Muscle layer of duodenum (tissue), 2 donors: ENCODE results near the gene FCRL2.

Source experiments
- H3K27ac ChIP-seq: one replicate; pipeline ENCODE4 v1.7.0; 2013; ENCODE audit warnings: mild to moderate bottlenecking, low read length
- H3K27me3 ChIP-seq: one replicate; pipeline ENCODE4 v1.7.0; 2013; ENCODE audit warnings: low read depth, mild to moderate bottlenecking, control low read depth, low read length
- H3K36me3 ChIP-seq, 2 donors: one replicate each; pipeline ENCODE4 v1.7.0; 2013; ENCODE audit warnings: low read length in 2 of 2, control low read depth in 1 of 2, mild to moderate bottlenecking in 1 of 2; ENCODE audit not compliant: insufficient read depth in 2 of 2, control insufficient read depth in 1 of 2
- H3K4me1 ChIP-seq, 2 donors: one replicate each; pipeline ENCODE4 v1.7.0; 2013; ENCODE audit warnings: low read length in 2 of 2, mild to moderate bottlenecking in 2 of 2, control low read depth in 1 of 2, moderate library complexity in 1 of 2; ENCODE audit not compliant: insufficient read depth in 2 of 2, control insufficient read depth in 1 of 2
- H3K4me3 ChIP-seq, 2 donors: one replicate each; pipeline ENCODE4 v1.7.0; 2013; ENCODE audit warnings: low read length in 2 of 2, low read depth in 1 of 2, mild to moderate bottlenecking in 1 of 2
- H3K9me3 ChIP-seq, 2 donors: one replicate each; pipeline ENCODE4 v1.7.0; 2013; ENCODE audit warnings: low read length in 2 of 2, control low read depth in 1 of 2, mild to moderate bottlenecking in 1 of 2; ENCODE audit not compliant: control insufficient read depth in 1 of 2
- donor health status: healthy.

The FCRL2 gene

DNA sequence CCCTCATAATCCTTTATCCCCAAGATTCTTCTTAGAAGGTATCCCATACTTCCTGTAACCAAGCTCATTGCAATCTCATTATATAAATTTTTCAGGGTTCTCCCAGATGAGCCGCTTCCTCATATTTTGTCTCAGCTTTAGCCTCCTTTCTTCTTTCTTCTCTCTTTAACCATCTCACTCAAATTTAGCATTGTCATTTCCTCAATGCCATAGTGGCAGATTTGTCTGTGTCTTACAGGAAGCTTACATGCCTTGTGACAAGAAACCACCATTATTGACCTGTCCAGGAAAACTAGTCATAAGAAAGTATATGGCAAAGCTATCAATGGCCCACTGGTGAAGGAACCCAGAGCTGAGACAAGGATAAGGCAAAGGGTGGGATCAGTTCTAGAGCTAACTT is 6.0 kb upstream of the FCRL2 start:
- H3K27ac ChIP-seq = no peak overlapping the region
- no peaks in the 10 kb centered on the region for H3K4me1 ChIP-seq
- H3K36me3 ChIP-seq = no peaks in the 10 kb centered on the region
- no peak overlapping the region for H3K4me3 ChIP-seq
- H3K9me3 ChIP-seq = no peaks in the 10 kb centered on the region
- no peaks in the 10 kb centered on the region for H3K27me3 ChIP-seq

- Histone ChIP-seq H3K27ac (no peak overlapping the region), H3K4me1 (no peaks in the 10 kb centered on the region)
These were observed 4.1 kb upstream of the FCRL2 start for GRCh38 chr1:157781048-157781447.

DNA sequence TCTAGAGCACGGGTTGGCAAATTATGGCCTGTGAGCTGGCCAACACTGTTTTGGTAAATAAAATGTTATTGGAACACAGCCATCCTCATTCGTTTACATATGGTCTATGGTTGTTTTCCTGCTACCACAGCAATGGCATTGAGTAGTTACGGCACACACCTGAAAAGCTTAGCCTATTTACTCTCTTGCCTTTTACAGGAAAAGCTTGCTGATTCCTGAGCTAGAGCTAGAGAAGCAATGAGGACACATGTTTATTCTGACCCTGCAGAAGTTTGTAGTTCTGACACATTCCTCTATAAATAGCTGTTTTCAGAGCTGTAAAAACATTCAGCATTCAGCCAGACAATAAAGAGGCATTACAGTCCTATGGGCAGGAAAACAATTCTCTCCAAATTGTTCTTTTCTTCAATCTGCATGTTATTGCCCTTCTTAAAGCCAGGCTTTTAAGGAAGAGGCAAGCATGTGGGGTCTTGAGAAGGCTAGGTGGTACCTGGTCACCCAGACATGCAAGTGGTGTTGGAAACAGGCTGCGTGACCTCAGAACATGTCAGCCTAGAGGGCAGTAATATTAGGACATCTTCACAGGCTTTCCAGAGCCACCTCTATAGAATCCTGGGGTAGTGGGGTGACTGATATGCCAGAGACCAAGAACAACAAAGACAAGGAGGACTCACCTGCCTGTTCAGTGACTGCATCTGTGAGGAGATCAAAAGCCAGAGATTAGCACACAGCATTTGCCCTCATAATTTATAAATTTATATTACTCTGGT is 1.6 kb downstream of the FCRL2 start:
- H3K36me3 ChIP-seq = no peaks in the 10 kb centered on the region
- H3K27me3 ChIP-seq = no peaks in the 10 kb centered on the region
- H3K4me1 ChIP-seq = no peaks in the 10 kb centered on the region
- no peak overlapping the region for H3K4me3 ChIP-seq
- no peaks in the 10 kb centered on the region for H3K9me3 ChIP-seq
- no peak overlapping the region for H3K27ac ChIP-seq

More at GRCh38 chr1:157781048-157781447, 4.1 kb upstream of the FCRL2 start:
- H3K36me3 ChIP-seq = no peaks in the 10 kb centered on the region
- no peaks in the 10 kb centered on the region for H3K27me3 ChIP-seq
- no peak overlapping the region for H3K4me3 ChIP-seq
- no peaks in the 10 kb centered on the region for H3K9me3 ChIP-seq

- Histone ChIP-seq H3K27ac (peak overlapping the region; percentile 30), H3K4me3 (no peak overlapping the region), H3K27me3 (no peaks in the 10 kb centered on the region), H3K9me3 (no peaks in the 10 kb centered on the region), H3K4me1 (no peaks in the 10 kb centered on the region), H3K36me3 (no peaks in the 10 kb centered on the region)
These were observed 2.5 kb downstream of the FCRL2 start for GRCh38 chr1:157774412-157774811.

- no peaks in the 10 kb centered on the region for H3K9me3 ChIP-seq
- no peak overlapping the region for H3K4me3 ChIP-seq
- no peaks in the 10 kb centered on the region for H3K27me3 ChIP-seq
- no peaks in the 10 kb centered on the region for H3K4me1 ChIP-seq
- H3K36me3 ChIP-seq = no peaks in the 10 kb centered on the region
- H3K27ac ChIP-seq = peak overlapping the region; percentile 30
These were observed 3.2 kb downstream of the FCRL2 start for GRCh38 chr1:157773493-157774350.

DNA sequence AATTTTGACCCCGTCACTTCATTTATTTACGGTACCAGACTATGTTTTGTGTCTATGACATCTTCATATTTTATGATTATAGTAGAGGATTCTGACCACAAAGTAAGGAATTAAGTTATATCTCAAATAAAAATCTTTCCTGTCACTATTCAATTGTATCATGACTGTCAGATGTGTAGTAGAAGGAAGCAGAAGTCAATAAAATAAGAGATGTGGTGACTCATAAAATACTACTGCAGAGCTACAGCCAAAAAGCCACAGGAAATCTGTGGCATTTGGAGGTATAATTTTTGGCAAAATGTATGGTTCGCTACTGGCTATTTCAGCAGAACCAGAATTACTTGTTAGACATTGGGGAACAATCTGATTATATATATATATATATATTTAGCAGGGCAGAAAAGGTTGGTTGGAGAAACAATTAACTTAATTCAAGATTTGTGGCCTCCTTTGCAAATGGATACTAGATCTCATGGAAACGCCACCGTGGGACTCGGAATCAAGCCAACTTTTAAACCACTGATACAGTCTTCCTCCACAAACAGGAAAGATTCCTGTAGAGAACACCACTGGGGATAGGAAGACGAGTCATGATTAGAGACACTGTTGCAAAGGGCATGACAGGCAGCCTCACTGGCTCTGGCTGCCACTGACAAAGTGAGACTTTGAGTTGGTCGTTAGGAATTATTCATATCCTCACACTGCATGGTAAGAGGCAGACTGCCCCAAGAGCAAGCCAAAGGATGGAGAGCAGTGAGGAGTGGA is 5.1 kb downstream of the FCRL2 start:
- Histone ChIP-seq H3K36me3 (no peaks in the 10 kb centered on the region), H3K4me1 (no peaks in the 10 kb centered on the region), H3K27ac (no peak overlapping the region), H3K9me3 (no peaks in the 10 kb centered on the region), H3K27me3 (no peaks in the 10 kb centered on the region), H3K4me3 (no peak overlapping the region)

DNA sequence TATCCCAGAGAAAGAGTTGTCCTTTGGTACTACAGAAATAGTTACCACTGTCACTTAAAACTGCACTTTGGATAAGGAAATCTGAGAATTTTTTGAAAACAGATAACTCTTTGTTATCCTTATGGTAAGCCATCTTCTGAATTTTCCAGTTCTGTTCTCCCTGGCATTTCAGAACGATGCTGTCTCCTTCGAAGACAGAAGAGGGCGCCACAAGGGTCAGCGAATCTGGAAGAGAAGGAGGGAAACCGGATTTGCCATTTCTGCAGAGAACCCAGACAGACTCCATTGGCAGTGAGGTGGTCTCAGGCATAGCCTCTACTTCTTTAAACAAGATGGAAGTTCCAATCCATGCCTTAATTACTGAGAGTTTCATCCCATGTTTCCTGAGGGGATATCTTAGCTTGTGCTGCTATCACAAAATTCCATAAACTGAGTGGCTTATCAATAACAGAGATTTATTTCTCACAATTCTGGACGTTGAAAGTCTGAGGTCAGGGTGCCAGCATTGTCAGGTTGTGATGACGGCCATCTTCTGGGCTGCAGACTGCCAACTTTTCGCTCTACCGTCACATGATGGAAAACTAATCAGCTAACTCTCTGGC is 6.4 kb downstream of the FCRL2 start:
- no peaks in the 10 kb centered on the region for H3K36me3 ChIP-seq
- H3K4me1 ChIP-seq = no peaks in the 10 kb centered on the region
- no peaks in the 10 kb centered on the region for H3K9me3 ChIP-seq
- H3K4me3 ChIP-seq = no peak overlapping the region
- H3K27ac ChIP-seq = no peak overlapping the region
- H3K27me3 ChIP-seq = no peaks in the 10 kb centered on the region

DNA sequence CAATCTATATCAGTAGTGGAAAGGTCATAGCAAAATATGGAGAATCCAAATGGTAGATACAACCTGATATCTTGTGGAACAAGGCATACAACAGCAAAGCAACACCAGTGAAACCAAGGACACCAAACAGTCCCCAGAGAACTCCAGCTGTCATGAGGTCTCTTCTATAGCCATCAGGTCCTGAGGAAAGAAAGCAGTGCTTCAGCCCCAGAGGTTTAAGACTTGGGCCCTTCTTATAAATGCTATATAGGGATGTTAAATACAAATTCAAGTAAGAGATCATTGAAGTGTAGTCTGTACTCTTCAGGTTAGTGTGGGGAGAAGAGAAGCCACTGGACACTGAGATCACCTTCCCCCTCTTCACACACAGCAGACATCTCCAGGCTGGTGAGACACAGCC is 10.1 kb downstream of the FCRL2 start:
- Histone ChIP-seq H3K4me3 (no peak overlapping the region), H3K27me3 (no peaks in the 10 kb centered on the region), H3K36me3 (no peaks in the 10 kb centered on the region), H3K9me3 (no peaks in the 10 kb centered on the region), H3K4me1 (no peaks in the 10 kb centered on the region), H3K27ac (no peak overlapping the region)

GRCh38 chr1:157758018-157758417 is 18.9 kb downstream of the FCRL2 start:
- H3K27me3 ChIP-seq = no peaks in the 10 kb centered on the region
- no peak overlapping the region for H3K27ac ChIP-seq
- H3K4me1 ChIP-seq = no peaks in the 10 kb centered on the region
- no peak overlapping the region for H3K4me3 ChIP-seq
- H3K36me3 ChIP-seq = no peaks in the 10 kb centered on the region
- peaks cover 0 to 4% of the 10 kb centered on the region in 2 donors for H3K9me3 ChIP-seq

- H3K36me3 ChIP-seq = no peaks in the 10 kb centered on the region
- no peaks in the 10 kb centered on the region for H3K4me1 ChIP-seq
- no peaks in the 10 kb centered on the region for H3K27me3 ChIP-seq
- no peak overlapping the region for H3K27ac ChIP-seq
- no peaks in the 10 kb centered on the region for H3K9me3 ChIP-seq
- H3K4me3 ChIP-seq = no peak overlapping the region
These were observed 23.3 kb downstream of the FCRL2 start for GRCh38 chr1:157753611-157754010.

- no peak overlapping the region for H3K27ac ChIP-seq
- H3K9me3 ChIP-seq = no peaks in the 10 kb centered on the region
- H3K27me3 ChIP-seq = no peaks in the 10 kb centered on the region
- no peak overlapping the region for H3K4me3 ChIP-seq
- no peaks in the 10 kb centered on the region for H3K36me3 ChIP-seq
- no peaks in the 10 kb centered on the region for H3K4me1 ChIP-seq
These were observed 25.6 kb downstream of the FCRL2 start for GRCh38 chr1:157751283-157751682.
